NCI-H2171 treated with DMSO at 0.1 percent for 48 hours (cell line): ENCODE results near the gene PAQR7.
"Not testable (repeated sequence)": the region's sequence is repeated elsewhere in the genome, so short reads cannot be mapped to it uniquely, and the experiment has no call there.

Source experiments
- DNase-seq: peaks from one replicate; lab custom pipeline; 2025; lab: John Stamatoyannopoulos, UW

The PAQR7 gene

DNA sequence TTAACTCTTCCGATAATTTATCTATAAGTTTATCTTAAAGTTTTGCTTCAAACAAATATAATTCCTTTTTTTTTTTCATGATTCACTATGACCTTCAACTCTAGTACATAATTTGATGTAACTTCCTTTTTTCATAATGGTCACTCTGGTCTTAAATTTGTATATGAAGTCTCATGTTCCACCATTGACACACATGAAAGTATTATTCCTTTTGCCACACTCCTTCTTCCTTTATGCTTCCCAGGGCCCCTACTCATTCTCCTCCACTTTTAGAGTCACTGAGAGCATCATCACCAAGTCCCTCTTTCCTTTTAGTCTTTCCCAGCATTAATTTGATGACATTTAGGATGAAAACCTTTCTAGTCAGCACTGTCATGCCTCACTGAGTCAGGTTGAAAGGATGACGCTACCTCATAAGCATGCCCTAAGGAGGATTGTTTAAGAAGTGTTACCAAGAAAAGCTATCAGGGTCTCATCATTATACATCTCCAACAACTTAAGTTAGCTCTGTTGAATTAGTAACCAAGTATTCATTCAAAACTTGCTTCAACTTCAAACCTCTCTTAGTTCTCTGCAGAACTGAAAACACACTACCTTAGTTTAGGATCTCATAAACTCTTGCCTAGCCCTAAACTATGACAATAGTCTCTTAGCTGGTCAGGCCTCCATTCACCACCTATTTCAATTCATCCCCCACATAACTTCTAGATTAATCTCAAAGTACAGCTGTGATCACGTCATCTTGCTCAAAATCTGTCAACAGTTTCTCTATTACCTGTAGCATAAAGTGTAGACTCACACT is 30.8 kb downstream of the PAQR7 start:
- no peak for DNase-seq

DNA sequence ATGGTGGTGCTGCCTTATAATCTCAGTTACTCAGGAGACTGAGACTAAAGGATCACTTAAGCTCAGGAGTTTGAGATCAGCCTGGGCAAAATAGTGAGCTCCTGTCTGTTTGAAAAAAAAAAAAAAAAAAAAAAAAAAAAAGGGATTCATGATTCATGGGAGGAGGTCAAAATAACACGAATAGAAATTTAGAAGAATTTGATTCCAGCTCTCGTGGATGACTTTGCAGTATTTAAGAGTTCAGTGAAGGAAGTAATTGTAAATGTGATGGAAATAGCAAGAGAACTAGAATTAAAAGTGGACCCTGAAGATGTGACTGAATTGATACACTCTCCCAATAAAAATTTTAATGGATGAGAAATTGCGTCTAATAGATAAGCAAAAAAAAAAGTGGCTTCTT is 32.0 kb downstream of the PAQR7 start:
- no peak for DNase-seq

DNA sequence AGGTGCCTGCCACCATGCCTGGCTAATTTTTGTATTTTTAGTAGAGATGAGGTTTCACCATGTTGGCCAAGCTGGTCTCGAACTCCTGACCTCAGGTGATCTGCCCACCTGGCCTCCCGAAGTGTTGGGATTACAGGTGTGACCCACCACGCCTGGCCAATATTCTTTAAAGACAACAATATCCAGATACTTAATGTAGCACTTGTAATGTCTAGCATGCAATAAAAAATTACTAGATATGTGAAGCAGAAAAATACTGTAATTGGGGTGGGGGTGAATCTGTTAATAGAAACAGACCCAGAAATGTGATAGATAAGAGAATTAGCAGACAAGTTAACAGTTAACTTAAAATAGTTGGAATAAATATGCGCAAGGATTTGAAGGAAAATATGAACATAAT is 35.7 kb downstream of the PAQR7 start:
- DNase-seq, result not testable (repeated sequence)

DNA sequence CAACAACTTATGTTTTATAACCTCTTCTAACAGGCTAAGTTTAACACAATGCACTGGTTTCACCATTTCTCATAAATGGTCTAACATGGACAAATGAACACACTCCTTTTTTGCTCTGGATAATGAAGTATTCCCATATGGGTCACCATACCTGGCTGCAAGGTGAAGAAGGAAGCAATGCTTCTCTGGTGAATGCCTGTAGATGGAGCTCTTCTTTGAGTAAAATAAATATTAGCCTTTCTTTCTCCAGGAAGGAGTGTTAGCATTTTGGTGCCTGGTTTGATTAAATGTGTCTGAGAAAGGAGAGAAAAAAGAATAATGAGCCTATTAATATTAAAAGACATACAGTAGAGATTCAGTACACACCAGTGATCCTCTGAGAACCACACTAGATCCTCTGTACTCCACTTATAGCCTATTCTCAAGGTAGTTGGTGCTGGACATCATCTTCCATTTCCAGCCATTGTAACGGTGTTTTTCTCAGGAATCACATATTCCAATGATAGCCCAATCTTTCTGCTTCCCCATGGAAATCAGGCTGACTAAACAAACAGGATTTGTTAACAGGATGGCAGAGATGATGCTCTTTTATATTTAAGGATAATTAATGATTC is 38.1 kb downstream of the PAQR7 start:
- peak; percentile 32 for DNase-seq

DNA sequence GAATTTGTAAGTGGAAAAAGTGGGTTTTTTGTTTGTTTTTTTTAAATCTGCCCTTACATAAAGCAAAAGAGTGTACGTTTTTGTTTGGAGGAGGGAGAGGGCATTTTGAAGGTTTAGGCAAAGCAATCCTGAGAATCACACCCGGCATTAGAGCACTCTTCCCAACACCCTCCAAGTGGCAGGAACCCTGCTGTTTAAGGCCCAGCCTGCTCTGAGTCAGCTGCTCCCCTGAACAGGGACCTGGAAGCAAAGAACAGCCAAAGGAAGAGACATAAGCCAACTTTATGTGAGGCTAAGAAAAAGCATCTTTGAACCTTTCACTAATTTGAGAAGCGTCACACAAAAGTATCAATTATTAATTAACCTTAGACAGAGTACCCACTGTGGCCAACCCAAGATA is 38.8 kb downstream of the PAQR7 start:
- no peak for DNase-seq

DNA sequence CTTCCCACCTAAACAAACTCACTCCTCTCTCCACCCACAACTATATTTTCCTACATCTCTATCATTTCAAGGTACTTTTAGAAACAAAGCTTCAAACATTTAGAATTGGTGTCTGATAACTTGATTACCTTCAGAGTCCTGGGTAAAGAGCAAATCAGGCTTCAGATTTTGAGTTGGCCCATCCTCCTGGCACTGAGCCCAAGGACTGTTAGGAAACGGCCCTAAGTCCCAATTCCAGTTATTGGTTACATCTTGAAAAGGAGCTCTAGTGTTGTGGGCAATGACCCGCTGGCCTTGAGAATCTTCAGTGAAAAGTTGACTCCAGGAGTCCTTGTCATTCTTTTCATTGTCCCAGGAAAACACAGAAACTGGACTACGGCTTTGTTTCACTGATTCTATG is 40.6 kb downstream of the PAQR7 start:
- DNase-seq, result no peak

DNA sequence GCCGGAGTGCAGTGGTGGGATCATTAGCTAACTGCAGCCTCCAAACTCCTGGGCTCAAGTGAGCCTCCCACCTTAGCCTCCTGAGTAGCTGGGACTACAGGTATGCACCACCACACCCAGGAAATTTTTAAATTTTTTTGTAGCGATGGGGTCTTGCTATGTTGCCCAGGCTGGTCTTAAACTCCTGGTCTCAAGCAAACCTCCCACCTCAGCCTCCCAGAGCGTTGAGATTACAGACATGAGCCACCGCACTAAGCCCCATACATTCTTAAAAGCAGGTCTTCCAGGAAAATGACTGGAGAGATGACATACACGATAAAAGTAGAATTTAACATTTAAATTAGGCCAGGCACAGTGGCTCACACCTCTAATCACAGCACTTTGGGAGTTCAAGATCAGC is 42.4 kb downstream of the PAQR7 start:
- DNase-seq, result no peak

DNA sequence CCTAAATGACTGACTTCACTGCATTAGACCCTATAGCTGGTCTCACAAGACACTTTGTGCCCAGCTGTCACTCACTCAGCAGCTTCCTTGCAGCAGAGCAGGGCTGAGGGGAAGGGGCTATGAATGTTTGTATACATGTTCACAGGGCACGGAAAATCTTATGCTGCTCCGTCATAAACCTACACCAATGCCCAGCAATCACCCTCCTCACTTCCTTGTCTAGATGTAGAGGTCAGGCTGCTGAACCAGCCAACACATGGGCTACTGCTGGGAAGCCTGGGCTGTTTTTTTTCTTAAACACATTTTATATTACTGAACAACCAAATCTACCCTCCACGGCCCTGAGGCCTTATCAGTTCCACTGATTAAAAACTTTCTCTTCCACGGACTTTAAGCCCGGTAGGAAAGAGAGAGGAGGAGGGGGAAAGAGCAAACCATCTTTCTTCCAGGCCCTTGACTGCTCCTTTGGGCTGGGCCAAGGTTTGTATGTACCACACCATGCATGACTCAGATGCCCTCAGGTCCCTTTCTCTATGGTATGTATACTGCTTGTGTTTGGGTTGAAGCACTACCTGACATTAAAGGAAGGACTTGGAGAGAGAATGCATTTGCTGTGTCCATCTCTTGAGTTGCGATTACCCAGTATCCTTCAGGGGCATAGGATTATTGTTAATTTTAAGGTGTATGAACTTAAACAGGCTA is 43.0 kb downstream of the PAQR7 start:
- DNase-seq, result no peak

DNA sequence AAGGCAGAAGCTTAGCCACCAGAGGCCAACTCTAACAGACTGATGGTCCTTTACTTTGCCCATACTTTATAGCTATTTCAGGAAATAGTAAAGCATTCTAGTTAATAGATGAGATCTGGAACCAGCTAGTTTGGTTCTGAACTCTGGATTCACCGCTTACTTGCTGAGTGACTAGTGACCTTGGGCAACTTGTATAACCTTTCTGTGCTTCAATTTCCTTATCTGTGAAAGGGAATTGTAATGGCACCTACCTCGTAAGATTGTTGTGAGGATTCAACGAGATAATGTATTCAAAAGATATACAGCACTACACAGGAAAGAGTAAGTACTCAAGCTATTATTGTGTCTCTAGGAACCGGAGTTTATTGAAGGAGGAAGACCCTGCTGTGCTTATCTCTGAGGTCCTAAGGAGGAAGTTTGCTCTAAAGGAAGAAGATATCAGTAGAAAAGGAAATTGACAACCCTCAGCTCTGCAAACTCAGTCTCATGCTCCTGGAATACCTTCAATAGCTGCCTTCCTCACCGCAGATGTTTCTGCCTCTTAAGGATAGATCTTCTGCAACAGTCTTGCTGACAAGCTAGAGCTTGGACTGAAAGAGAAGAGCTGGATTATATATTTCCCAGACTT is 43.8 kb downstream of the PAQR7 start:
- DNase-seq, result no peak

DNA sequence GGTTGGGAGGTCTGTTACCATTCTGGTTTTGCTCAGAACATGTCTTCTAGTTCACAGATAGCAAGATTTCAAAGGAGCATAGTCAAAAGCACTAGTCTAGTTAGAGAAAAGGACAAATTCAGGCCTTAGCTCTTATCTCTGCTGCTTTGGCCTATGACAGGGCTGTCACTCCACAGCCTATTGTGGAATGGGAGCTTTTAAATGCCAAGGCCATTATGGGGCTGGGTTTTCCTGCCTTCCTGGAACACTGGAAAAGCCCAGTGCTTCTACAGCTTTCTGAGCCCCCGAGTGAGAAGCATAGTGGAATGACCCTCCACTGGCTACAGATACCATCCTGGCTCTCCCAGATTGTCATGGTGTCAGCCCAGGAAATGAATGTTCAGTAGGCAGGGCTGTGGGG is 46.5 kb downstream of the PAQR7 start:
- no peak for DNase-seq

DNA sequence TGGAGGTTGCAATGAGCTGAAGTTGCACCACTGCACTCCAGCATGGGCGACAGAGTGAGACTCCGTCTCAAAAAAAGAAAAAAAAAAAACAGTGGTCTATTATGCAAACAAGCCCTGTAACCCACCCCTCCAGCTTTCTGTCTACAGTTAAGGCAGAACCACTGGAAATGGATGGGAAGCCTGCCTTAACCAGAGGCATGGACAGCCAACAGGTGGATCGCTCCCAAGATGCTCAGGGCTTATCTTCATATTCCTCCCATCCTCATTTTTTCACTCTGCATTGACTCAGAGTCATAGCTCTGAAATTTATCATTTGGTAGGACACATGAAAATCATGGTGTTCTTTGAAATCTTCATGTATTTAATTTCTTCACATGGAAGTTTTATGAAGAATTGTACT is 47.0 kb downstream of the PAQR7 start:
- DNase-seq, result no peak

DNA sequence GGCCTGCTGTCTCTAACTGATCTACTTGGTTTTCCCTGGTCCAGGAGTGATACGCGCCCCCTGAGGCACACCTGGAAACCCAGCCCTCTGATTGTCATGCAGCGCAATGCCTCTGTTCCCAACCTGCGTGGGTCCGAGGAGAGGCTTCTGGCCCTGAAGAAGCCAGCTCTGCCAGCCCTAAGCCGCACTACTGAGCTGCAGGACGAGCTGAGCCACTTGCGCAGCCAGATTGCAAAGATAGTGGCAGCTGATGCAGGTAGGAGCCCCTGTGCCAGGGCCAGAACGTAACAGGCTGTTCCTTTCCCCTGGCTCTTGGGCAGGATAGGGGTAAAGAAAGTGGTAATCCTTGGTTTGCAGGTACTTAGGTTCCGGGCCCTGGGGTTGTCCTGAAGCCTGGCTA is 48.9 kb downstream of the PAQR7 start:
- DNase-seq, result no peak

DNA sequence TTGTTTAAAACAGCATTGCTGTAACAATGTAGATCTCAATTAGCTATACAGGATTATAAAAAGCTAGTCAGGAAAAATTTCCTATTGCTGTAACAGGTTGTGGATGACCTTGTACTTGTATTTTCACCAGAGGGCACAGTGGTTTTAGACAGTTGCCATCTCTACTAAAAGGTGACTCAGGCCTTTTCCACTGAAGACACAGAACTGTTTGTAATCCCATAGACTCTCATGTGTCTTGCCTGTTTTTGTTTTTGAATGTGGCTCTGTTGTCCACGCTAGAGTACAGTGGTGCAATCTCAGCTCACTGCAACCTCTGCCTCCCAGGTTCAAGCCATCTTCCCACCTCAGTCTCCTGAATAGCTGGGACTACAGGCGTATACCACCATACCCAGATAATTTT is 49.9 kb downstream of the PAQR7 start:
- DNase-seq, result no peak

DNA sequence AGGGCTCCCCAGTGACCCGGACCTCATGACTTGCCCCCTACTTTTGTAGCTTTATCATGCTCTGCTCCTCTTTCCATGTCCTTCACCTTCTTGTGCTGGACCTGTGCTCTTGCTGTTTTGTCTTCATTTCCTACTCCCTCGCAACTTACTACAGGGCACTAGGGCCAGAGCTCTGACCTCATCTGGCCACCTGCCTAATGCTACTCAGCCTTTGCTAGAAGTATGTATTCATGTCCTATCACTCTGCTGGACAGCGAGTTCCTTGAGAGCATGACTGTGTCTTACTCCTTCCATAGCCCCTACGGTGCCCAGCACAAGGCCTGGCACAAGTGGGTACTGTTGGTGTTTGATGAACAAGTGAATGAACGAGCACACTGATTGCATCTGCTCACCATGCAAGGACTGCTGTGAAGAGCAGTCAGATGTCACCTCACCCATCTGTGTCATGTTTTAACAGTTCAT is 53.8 kb downstream of the PAQR7 start:
- no peak for DNase-seq

DNA sequence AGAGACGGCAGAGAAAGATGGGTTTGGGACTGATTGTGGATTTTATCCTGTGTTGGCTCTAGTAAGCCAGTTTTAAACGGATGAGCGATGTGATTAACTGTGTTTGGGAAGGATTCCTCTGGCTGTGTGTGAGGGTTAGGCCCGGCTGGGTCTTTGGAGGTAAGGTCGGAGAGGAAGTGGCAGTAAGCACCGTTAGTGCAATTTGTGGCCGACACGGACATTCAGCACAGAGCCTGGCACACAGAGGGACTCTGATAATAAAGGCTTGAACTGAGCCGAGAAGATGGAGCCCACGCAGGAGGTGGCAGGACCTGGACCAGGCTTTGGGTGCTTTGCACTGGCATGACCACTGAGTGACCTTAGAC is 54.4 kb downstream of the PAQR7 start:
- DNase-seq, result no peak

DNA sequence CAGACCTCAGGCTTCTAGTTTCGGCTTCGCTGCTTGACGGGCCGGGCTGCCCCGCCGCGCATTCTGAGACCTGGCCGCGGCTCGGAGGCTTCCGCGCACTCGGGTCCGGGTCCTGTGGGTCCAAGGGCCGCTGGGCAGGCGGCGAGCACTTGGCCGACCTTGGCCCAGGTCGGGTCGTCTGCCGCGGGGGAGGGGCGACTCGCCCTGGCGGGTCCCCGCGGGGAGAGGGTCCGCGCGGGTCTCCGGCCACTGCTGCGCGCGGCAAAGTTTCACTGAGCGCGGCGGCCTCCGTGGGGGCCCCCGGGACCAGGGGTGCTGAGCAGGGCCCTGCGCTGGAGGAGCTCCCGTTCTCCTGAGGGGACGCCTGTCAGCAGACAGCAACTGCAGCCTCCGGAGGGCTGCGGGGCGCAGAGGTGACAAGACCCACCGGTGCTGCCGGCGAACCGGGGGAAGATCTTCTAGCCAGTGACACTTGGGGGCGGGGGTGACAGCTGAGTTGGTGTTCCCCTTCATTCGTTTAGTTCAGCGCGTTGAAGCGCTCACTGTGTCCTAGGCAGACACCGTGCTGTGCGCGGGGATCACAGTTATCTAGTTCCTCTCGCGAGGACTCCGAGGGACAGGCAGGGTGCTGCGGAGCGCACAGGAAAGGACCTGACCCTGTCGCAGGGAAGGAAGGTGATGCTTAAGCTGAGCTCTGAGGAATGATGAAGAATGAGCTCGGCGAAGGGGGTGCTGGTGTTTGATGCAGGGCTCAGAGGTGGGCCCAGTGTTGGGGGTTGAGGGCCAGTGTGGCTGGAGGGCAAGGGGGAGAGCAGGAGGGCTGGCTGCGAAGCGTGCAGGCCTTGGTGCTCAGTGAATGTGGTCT is 55.0 kb downstream of the PAQR7 start:
- peak; percentile 48 for DNase-seq

DNA sequence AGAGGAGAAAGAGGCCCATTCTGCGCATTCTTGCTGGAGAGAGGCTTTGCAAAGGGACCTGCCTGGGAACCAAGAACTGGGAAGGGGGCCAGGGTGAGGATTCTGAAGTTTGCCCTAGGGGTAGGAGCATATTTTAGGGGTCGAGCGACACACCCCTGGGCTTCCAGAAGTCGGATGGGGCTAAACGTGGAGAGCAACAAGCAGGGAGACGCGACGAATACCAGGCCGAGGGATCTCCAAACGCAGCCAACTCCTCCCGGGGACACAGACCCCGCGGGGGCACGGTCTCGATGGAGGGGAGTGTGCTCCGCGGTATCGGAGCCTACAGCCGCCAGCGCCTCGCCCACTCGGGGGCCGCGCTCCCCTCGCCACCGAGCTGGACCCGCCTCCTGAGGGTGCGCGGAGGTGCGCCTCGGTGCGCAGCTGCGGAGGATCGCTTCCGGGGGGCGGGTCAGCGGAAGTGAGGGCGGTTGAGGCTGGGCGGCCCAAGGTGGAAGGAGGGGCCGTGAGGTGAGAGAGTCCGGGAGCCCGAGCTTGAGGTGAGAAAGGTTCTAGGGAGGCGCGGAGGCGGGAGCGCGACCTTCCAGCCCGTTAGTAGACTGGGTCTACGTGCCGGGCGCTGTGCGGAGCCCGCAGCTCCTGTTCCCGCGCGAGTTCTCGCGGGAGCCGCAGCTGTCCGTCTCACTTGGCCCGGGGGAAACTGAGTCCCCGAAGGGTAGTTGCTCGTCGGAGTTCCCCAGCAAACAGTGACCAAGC is 55.8 kb downstream of the PAQR7 start, which contains the start of gene MTFR1L:
Gene MTFR1L (plus strand): TSS at position 464 of the 756 bp plus-strand sequence. CDS start 3,151 bp downstream, outside the sequence.
- peak; percentile 84 for DNase-seq

DNA sequence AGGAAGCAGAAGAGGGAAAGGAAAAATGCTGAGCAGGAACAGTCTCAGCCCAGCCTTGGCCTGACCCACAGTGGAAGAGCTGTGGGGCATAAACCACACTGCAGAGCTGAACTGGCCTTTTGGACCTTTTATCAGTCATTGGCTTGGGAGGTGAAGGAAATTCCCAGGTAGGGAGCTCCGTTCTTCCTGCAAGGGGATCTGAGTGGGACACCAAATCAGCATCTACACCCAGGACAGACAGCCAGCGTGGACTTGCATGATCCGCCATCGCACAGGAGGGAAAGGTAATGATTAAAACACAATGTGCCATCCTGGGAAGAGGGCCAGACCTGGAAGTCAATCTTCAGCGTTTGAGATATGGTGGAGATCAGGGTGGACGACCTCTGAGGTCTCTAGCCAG is 56.9 kb downstream of the PAQR7 start:
- DNase-seq, result no peak

DNA sequence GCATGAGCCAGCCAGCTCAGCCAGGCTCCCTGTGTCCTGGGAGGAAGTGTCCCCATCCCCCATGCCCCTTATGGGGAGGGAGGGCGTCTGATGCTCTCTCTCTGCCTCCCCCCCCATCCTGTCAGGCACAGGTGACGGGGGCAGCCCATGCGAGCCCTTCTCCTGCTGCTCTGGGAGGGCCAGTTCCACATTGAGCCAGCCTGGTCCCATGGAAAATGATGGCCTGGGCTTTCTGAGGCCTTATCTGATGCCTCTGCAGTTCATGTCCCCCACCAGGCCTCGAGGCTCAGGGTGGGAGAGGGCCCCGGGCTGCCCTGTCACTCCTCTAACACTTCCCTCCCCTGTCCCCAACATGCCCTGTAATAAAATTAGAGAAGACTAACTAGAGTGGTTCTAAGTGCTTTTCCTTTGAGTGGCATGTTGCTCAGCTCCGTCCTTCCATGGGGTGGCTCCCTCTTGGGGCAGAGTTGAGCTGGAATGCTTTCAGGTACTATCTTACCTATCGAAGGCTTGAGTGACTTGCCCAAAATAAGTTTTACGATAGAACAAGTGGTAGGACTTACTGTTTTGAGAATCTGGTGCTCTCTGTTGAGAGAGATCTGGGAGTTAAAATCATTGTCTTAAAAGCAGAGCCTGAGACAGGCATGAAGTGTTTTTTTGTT is 57.5 kb downstream of the PAQR7 start:
- no peak for DNase-seq

DNA sequence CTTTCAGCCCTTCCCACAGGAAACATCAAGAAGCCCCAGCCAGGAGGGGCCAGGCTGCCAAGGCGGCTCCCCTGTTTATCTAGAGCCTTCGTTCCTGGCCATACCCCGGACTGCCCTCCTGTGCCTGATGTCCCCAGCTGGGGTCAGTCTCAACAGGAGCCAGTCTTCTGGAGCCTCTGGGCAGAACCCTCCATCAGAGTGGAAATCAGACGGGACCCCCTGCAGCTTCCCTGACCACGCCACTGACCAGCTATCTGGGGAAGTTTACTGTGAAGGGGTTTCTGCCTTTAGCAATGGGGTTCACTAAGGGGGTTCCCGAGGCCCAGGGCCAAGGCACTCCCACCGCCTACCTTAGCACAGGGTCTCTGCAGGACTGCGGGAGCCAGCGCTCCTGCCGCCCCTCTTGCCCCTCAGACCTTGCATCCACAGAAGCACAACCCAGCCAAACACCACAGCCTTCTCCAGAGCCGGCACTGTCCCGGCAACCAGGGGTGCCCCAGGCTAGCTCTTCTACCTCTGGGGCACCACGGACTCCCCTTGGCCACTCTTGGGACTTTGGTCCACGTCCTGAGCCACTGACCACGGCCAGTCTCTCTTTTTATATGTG is 59.3 kb downstream of the PAQR7 start:
- no peak for DNase-seq
